ENCODE results near the gene GDI2. TPM values are rescaled to one million over a fixed set of nuclear protein-coding genes. Genes with fewer than 3 reads are reported as not detected.

GDI2 gene
- total RNA-seq (2011; cell fraction: chromatin; rRNA removed; ENCODE audit: low replicate concordance): 49.2 and 105 TPM in 2 replicates
- 46.6 and 50.5 TPM in 2 replicates for total RNA-seq (2011; cell fraction: nucleolus; rRNA removed)
- total RNA-seq (2011; cell fraction: nucleoplasm; rRNA removed): 63.9 and 78.0 TPM in 2 replicates
- total RNA-seq (2014; rRNA removed) (285 and 296 TPM in 2 replicates), total RNA-seq (2014; rRNA removed; fragmentation: Illumina TruSeq; extraction: Trizol) (350 and 391 TPM in 2 replicates), total RNA-seq (2015; rRNA removed; fragmentation: Illumina TruSeq; extraction: Trizol) (378 and 397 TPM in 2 replicates), total RNA-seq (2021) (266 and 273 TPM in 2 replicates), polyA plus RNA-seq (2011; rRNA removed) (208 and 287 TPM in 2 replicates), polyA plus RNA-seq (2014; fragmentation: Illumina TruSeq; extraction: Trizol) (308 and 352 TPM in 2 replicates), polyA plus RNA-seq (2014; fragmentation: Nextera tagmentation; extraction: Ambion mirVana) (100 to 1,000 TPM; 262 to 424 TPM), polyA plus RNA-seq (2014; rRNA removed) (259 and 274 TPM in 2 replicates), polyA minus RNA-seq (2011; rRNA and poly(A)+ RNA removed) (387 and 410 TPM in 2 replicates), Bru-seq, nascent RNA (percentile 93 among the genes with signal in this experiment), BruChase-seq, experiment 1, labeled RNA remaining after a 2-hour chase (percentile 95 among the genes with signal in this experiment), BruChase-seq, experiment 2, labeled RNA remaining after a 6-hour chase (percentile 95 among the genes with signal in this experiment)
- polyA plus RNA-seq (2011; cell fraction: cytosol; rRNA removed): 151 and 178 TPM in 2 replicates
- 45.0 and 75.6 TPM in 2 replicates for polyA plus RNA-seq (2011; cell fraction: nucleus; rRNA removed)
- polyA plus RNA-seq (2012): 220 and 245 TPM in 2 replicates
- 225 and 294 TPM in 2 replicates for polyA minus RNA-seq (2011; cell fraction: cytosol; rRNA and poly(A)+ RNA removed)
- 52.6 and 71.9 TPM in 2 replicates for polyA minus RNA-seq (2011; cell fraction: nucleus; rRNA and poly(A)+ RNA removed)
- long read RNA-seq, experiment 1, transcript GDI2-203 (11 exons, 2,412 nt): major isoform, 592 of 966 reads
- long read RNA-seq, experiment 1, transcript GDI2-202 (10 exons, 1,408 nt): minor isoform, 19 of 966 reads
- long read RNA-seq, experiment 1, partial matches to known transcripts: 64 of 966 reads
- long read RNA-seq, experiment 1, other reads (novel, unspliced or antisense): 291 of 966 reads
- long read RNA-seq, experiment 2, transcript GDI2-202 (10 exons, 1,408 nt): minor isoform, 5 of 439 reads
- long read RNA-seq, experiment 2, transcript GDI2-203 (11 exons, 2,412 nt): major isoform, 195 of 439 reads
- long read RNA-seq, experiment 2, partial matches to known transcripts: 50 of 439 reads
- long read RNA-seq, experiment 2, other reads (novel, unspliced or antisense): 189 of 439 reads
- long read RNA-seq, experiment 3, transcript GDI2-203 (11 exons, 2,412 nt): major isoform, 575 of 659 reads
- long read RNA-seq, experiment 3, transcript GDI2-202 (10 exons, 1,408 nt): minor isoform, 12 of 659 reads
- long read RNA-seq, experiment 3, partial matches to known transcripts: 24 of 659 reads
- long read RNA-seq, experiment 3, other reads (novel, unspliced or antisense): 48 of 659 reads

- peaks cover 64% of the 10 kb centered on the region for H3K79me2 ChIP-seq (ENCODE audit: control insufficient read depth, insufficient read depth, low read length)
- POLR2A ChIA-PET: interaction anchor here (0.6 to 3.4 kb wide), 18 partner anchors 8 to 790 kb away, joined by 3 to 19 read pairs (median 5); partner anchors contain the start of genes ANKRD16 and FBH1
- DNase-seq (ENCODE audit: extremely low read depth in 1 of 4, low spot score in 3 of 4) (peak; percentile 96 to 99 (median 96)), FAIRE-seq (peak; percentile 84), ATAC-seq (peak; percentile 92)
- H3K27me3 ChIP-seq (ENCODE audit: control insufficient read depth in 2 of 2, insufficient read depth in 2 of 2, low read length in 2 of 2): no peaks in the 10 kb centered on the region
- peak within 1 kb of the TSS; percentile 98 for H3K4me3 ChIP-seq
- no TSS peak for BruUV-seq (replicated peaks)
- in situ Hi-C loops (cut with MboI): no loop called here
- H4K20me1 ChIP-seq (replicated peaks; ENCODE audit: control insufficient read depth, insufficient read depth, low read length): peaks cover 28% of the 10 kb centered on the region
- peak within 1 kb of the TSS; percentile 98 for H3K27ac ChIP-seq (ENCODE audit: extremely low read depth, low read depth, low read length)
- H3K4me2 ChIP-seq (ENCODE audit: insufficient read depth, low read length): peak within 1 kb of the TSS; percentile 88
- H3K9me3 ChIP-seq (replicated peaks; ENCODE audit: control insufficient read depth, insufficient read depth, low read depth, low read length): no peaks in the 10 kb centered on the region
- intact Hi-C loops (cut with micrococcal nuclease): loop anchor here (5.0 kb wide), 3 partner anchors 34 to 79 kb away; partner anchors contain the start of gene FBH1
- H3K36me3 ChIP-seq (ENCODE audit: control insufficient read depth, insufficient read depth, low read length): peaks cover 26% of the 10 kb centered on the region; the same call in 2 of the 3 replicates
- WGBS (ENCODE audit: insufficient coverage, low coverage, missing lambda C conversion rate): 1% methylated on average over 38 of the region's 77 CpGs
- H3K9me1 ChIP-seq (ENCODE audit: control insufficient read depth, insufficient read depth, low read length): no peaks in the 10 kb centered on the region
- CTCF ChIA-PET (ENCODE audit: low intra/inter-chr PET ratio): interaction anchor here (0.6 to 1.0 kb wide), 2 partner anchors 239 to 276 kb away, joined by 3 to 5 read pairs; partner anchors contain the start of gene RBM17
- peak within 1 kb of the TSS; percentile 97 to 98 for H3K9ac ChIP-seq (ENCODE audit: insufficient read depth in 1 of 2, low read depth in 2 of 2, low read length in 2 of 2)
- peak within 1 kb of the TSS; percentile 82 for H2AFZ ChIP-seq (ENCODE audit: low read depth, low read length)
- peaks cover 12 to 27% of the 10 kb centered on the region in 2 experiments for H3K4me1 ChIP-seq (replicated peaks in 1 of 2; ENCODE audit: control insufficient read depth in 2 of 2, insufficient read depth in 2 of 2, low read length in 2 of 2)
- TF ChIP-seq PKNOX1 (IDR thresholded peaks at IDR 0.05) (peak; percentile 99), RCOR1 (IDR thresholded peaks at IDR 0.05; ENCODE audit: borderline replicate concordance in 1 of 2, low read depth in 2 of 2, low read length in 2 of 2) (no peak; a peak in 1 of 4 replicates), PATZ1 (CRISPR knock-in tag; IDR thresholded peaks at IDR 0.05; ENCODE audit: borderline replicate concordance) (no peak), ZNF232 (CRISPR knock-in tag; IDR thresholded peaks at IDR 0.05) (peak; percentile 75; the same call in 1 of the 2 replicates), TBP (optimal IDR thresholded peaks at IDR 0.05; ENCODE audit: low read depth, low read length) (peak; percentile 93), IFI16 (CRISPR knock-in tag; IDR thresholded peaks at IDR 0.05) (no peak), CLOCK (CRISPR knock-in tag; IDR thresholded peaks at IDR 0.05; ENCODE audit: borderline replicate concordance) (no peak)
Measured at GRCh38 chr10:5813341-5814109, at the start of gene GDI2. TSS of gene GDI2 (minus strand) at chr10:5813434. CDS start at chr10:5813258, 176 bp downstream.

Data from K562 (cell line).